COR-L47 (cell line): Measurements from ENCODE around the gene OMA1.
"Not testable (repeated sequence)": the region's sequence is repeated elsewhere in the genome, so short reads cannot be mapped to it uniquely, and the experiment has no call there.

Experiments
- DNase-seq: peaks from one replicate; lab custom pipeline; 2025; lab: John Stamatoyannopoulos, UW

The OMA1 gene

GRCh38 chr1:58546520-58547308, at the start of gene OMA1:
Gene OMA1, minus strand, starts transcription at chr1:58546726. Its CDS starts 7,432 bp downstream, at chr1:58539294.
- DNase-seq, result peak; percentile 95

GRCh38 chr1:58594546-58594945, 48.0 kb upstream of the OMA1 start:
- DNase-seq, result no peak

- DNase-seq, result no peak
These were observed 46.1 kb upstream of the OMA1 start for GRCh38 chr1:58592522-58593134.

GRCh38 chr1:58591806-58592205, 45.3 kb upstream of the OMA1 start:
- no peak for DNase-seq

GRCh38 chr1:58590019-58590418, 43.5 kb upstream of the OMA1 start:
- no peak for DNase-seq

GRCh38 chr1:58588396-58588795, 41.9 kb upstream of the OMA1 start:
- DNase-seq, result no peak

GRCh38 chr1:58587667-58588066, 41.1 kb upstream of the OMA1 start:
- no peak for DNase-seq

GRCh38 chr1:58586271-58586670, 39.7 kb upstream of the OMA1 start:
- DNase-seq, result no peak

GRCh38 chr1:58585581-58586151, 39.1 kb upstream of the OMA1 start:
- DNase-seq, result no peak

GRCh38 chr1:58585166-58585565, 38.6 kb upstream of the OMA1 start:
- DNase-seq, result no peak

- DNase-seq, result no peak
These were observed 37.8 kb upstream of the OMA1 start for GRCh38 chr1:58584082-58584895.

- no peak for DNase-seq
These were observed 37.0 kb upstream of the OMA1 start for GRCh38 chr1:58583496-58583895.

- not testable (repeated sequence) for DNase-seq
These were observed 35.6 kb upstream of the OMA1 start for GRCh38 chr1:58582143-58582542.

GRCh38 chr1:58581641-58582040, 35.1 kb upstream of the OMA1 start:
- no peak for DNase-seq

- DNase-seq, result peak; percentile 7
These were observed 33.7 kb upstream of the OMA1 start for GRCh38 chr1:58580186-58580585.

GRCh38 chr1:58577654-58578030, 31.1 kb upstream of the OMA1 start:
- DNase-seq, result no peak

- no peak for DNase-seq
These were observed 30.5 kb upstream of the OMA1 start, which contains the start of gene TACSTD2 for GRCh38 chr1:58576727-58577653. Gene TACSTD2, minus strand, starts transcription at chr1:58577252. Its CDS starts 96 bp downstream, at chr1:58577156.

- no peak for DNase-seq
These were observed 29.8 kb upstream of the OMA1 start for GRCh38 chr1:58576325-58576726.

- no peak for DNase-seq
These were observed 29.2 kb upstream of the OMA1 start for GRCh38 chr1:58575551-58576324.

GRCh38 chr1:58574816-58575215, 28.3 kb upstream of the OMA1 start:
- DNase-seq, result no peak
